Activated effector memory CD4-positive, alpha-beta T cell treated with anti-CD3 and anti-CD28 coated beads, Interleukin-2, amount 50 U/mL, for 16 hours (primary cell): ENCODE data around the gene CAMSAP3.
A peak's percentile ranks its signal among the peaks of the same experiment; 100 is the strongest.
"Not testable (repeated sequence)": the region's sequence is repeated elsewhere in the genome, so short reads cannot be mapped to it uniquely, and the experiment has no call there.

Experiments
- DNase-seq: peaks from one replicate; pipeline ENCODE4 v3.0.0-alpha.2; 2020

Gene CAMSAP3

GRCh38 chr19:7636691-7637373, 41.2 kb downstream of the CAMSAP3 start, which contains the start of gene STXBP2:
Gene STXBP2 (plus strand): TSS chr19:7637110. CDS start chr19:7637150, 40 bp downstream.
- peak; percentile 97 for DNase-seq

GRCh38 chr19:7637374-7638256, 42.0 kb downstream of the CAMSAP3 start:
- peak; percentile 72 for DNase-seq

- no peak for DNase-seq
Observed at GRCh38 chr19:7638802-7639465, 43.3 kb downstream of the CAMSAP3 start.

GRCh38 chr19:7639863-7640348, 44.2 kb downstream of the CAMSAP3 start:
- no peak for DNase-seq

GRCh38 chr19:7640803-7641202, 45.1 kb downstream of the CAMSAP3 start:
- no peak for DNase-seq

GRCh38 chr19:7641290-7642276, 45.9 kb downstream of the CAMSAP3 start:
- no peak for DNase-seq

- no peak for DNase-seq
Observed at GRCh38 chr19:7642295-7643030, 46.8 kb downstream of the CAMSAP3 start.

- DNase-seq = no peak
Observed at GRCh38 chr19:7643031-7643415, 47.4 kb downstream of the CAMSAP3 start.

- DNase-seq = not testable (repeated sequence)
Observed at GRCh38 chr19:7643629-7644549, 48.2 kb downstream of the CAMSAP3 start.

GRCh38 chr19:7644550-7644877, 48.9 kb downstream of the CAMSAP3 start:
- DNase-seq = no peak

- DNase-seq = no peak
Observed at GRCh38 chr19:7645163-7645562, 49.5 kb downstream of the CAMSAP3 start.

GRCh38 chr19:7645656-7646425, 50.2 kb downstream of the CAMSAP3 start:
- DNase-seq = no peak

GRCh38 chr19:7646426-7646700, 50.7 kb downstream of the CAMSAP3 start:
- DNase-seq = no peak

GRCh38 chr19:7647156-7647555, 51.5 kb downstream of the CAMSAP3 start:
- DNase-seq = no peak

GRCh38 chr19:7648265-7649014, 52.8 kb downstream of the CAMSAP3 start:
- DNase-seq = no peak

- no peak for DNase-seq
Observed at GRCh38 chr19:7650148-7650547, 54.5 kb downstream of the CAMSAP3 start.

GRCh38 chr19:7652061-7652641, 56.5 kb downstream of the CAMSAP3 start:
- DNase-seq = peak; percentile 96

- no peak for DNase-seq
Observed at GRCh38 chr19:7654401-7654800, 58.7 kb downstream of the CAMSAP3 start.

- DNase-seq = no peak
Observed at GRCh38 chr19:7655581-7655980, 59.9 kb downstream of the CAMSAP3 start.
